Activated CD4-positive, alpha-beta memory T cell treated with anti-CD3 and anti-CD28 coated beads for 36 hours (primary cell): Measurements from ENCODE around the gene CAPN10. TPM values are rescaled to one million over a fixed set of nuclear protein-coding genes. Genes with fewer than 3 reads are reported as not detected.
"Not testable (repeated sequence)": the region's sequence is repeated elsewhere in the genome, so short reads cannot be mapped to it uniquely, and the experiment has no call there.

Source experiments
- CTCF ChIA-PET: fragments of 350-600 bp; sonication (Branson Sonifier 250); formaldehyde crosslinking; loops from one replicate; lab custom pipeline; 2021; ENCODE audit warnings: antibody characterized with exemption, inconsistent platforms; lab: Charles Lee
- POLR2A ChIA-PET: fragments of 350-600 bp; sonication (Branson Sonifier 250); formaldehyde crosslinking; loops from one replicate; lab custom pipeline; 2021; ENCODE audit warnings: antibody characterized with exemption; lab: Charles Lee
- DNase-seq: peaks from one replicate; pipeline ENCODE4 v3.0.0-alpha.2; 2020
- H3K27ac Mint-ChIP-seq: one replicate; pipeline ENCODE4 v1.8.0; 2021; ENCODE audit warnings: mixed read lengths
- H3K27me3 Mint-ChIP-seq: one replicate; pipeline ENCODE4 v1.8.0; 2021; ENCODE audit warnings: mixed read lengths
- H3K36me3 Mint-ChIP-seq: one replicate; pipeline ENCODE4 v1.8.0; 2021; ENCODE audit warnings: mixed read lengths
- H3K4me1 Mint-ChIP-seq: one replicate; pipeline ENCODE4 v1.8.0; 2021; ENCODE audit warnings: low read depth, mixed read lengths
- H3K4me3 Mint-ChIP-seq: one replicate; pipeline ENCODE4 v1.8.0; 2021; ENCODE audit warnings: mild to moderate bottlenecking, mixed read lengths
- H3K9me3 Mint-ChIP-seq: one replicate; pipeline ENCODE4 v1.8.0; 2021; ENCODE audit warnings: mixed read lengths
- intact Hi-C: fragments of 100-400 bp; cut with micrococcal nuclease; formaldehyde crosslinking; loops from one replicate; pipeline ENCODE4 v1.15.1; 2023
- total RNA-seq, 2 experiments: library from RNA; stranded (reverse); gene quantifications; one replicate each; pipeline ENCODE4 v1.2.3, GENCODE V29; 2021

CAPN10 gene, protein sequence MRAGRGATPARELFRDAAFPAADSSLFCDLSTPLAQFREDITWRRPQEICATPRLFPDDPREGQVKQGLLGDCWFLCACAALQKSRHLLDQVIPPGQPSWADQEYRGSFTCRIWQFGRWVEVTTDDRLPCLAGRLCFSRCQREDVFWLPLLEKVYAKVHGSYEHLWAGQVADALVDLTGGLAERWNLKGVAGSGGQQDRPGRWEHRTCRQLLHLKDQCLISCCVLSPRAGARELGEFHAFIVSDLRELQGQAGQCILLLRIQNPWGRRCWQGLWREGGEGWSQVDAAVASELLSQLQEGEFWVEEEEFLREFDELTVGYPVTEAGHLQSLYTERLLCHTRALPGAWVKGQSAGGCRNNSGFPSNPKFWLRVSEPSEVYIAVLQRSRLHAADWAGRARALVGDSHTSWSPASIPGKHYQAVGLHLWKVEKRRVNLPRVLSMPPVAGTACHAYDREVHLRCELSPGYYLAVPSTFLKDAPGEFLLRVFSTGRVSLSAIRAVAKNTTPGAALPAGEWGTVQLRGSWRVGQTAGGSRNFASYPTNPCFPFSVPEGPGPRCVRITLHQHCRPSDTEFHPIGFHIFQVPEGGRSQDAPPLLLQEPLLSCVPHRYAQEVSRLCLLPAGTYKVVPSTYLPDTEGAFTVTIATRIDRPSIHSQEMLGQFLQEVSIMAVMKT
- total RNA-seq = 10 to 100 TPM; 32.6 to 33.9 TPM

DNA sequence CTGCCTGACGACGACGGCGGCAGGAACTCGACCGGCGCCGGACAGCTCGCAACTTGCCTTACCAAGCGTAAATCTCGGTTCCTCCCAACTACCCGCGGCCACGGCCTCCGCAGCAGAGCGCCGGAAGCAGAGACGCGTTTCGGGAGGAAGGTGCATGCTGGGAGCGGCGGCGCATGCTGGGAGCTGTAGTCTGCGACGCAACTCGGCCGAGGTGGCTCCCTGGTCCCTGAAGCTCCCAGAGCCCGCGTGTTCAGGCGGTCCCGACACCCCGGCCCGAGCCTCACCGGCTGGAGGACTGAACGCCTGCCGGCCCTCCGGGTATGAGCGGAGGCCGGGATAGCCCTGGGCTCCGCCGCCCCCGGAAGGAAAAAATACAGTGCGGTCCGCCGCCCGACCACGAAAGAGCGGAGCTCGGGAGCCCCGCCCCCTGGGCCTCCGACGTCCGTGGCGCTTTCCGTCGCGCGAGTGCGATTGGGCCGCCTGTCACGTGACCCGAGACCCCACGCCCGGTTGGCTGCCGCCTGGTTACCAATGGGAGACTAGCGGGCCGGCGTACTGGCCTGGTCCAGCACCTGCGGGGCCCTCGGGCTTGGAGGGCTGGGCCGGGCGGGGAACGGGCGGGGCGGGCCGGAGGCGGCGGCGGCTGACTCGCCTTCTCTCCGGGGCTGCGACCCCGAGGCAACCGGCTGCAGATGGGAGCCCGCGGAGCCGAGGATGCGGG, at the start of gene CAPN10:
CAPN10 (plus strand) TSS at position 537 of the 721 bp plus-strand sequence; CDS start at position 715, 178 bp downstream.
- peaks cover 4% of the 10 kb centered on the region for H3K36me3 Mint-ChIP-seq
- no peaks in the 10 kb centered on the region for H3K27me3 Mint-ChIP-seq
- peak; percentile 98 for DNase-seq
- ChIA-PET CTCF (interaction anchor here (0.6 to 5.8 kb wide), 8 partner anchors 17 to 248 kb away, joined by 3 to 89 read pairs (median 10); partner anchors contain the start of gene RNPEPL1), POLR2A (interaction anchor here (1.2 to 4.1 kb wide), 9 partner anchors 9 to 118 kb away, joined by 3 to 57 read pairs (median 7); partner anchors contain the start of genes DUSP28, GPR35 and RNPEPL1)
- peaks cover 39% of the 10 kb centered on the region for H3K4me1 Mint-ChIP-seq
- H3K27ac Mint-ChIP-seq = peak within 1 kb of the TSS; percentile 86
- H3K4me3 Mint-ChIP-seq = peak within 1 kb of the TSS; percentile 98
- intact Hi-C loops = loop anchor here (1.0 to 5.0 kb wide), 4 partner anchors 21 to 72 kb away; partner anchors contain the start of gene GPR35
- H3K9me3 Mint-ChIP-seq = no peaks in the 10 kb centered on the region

DNA sequence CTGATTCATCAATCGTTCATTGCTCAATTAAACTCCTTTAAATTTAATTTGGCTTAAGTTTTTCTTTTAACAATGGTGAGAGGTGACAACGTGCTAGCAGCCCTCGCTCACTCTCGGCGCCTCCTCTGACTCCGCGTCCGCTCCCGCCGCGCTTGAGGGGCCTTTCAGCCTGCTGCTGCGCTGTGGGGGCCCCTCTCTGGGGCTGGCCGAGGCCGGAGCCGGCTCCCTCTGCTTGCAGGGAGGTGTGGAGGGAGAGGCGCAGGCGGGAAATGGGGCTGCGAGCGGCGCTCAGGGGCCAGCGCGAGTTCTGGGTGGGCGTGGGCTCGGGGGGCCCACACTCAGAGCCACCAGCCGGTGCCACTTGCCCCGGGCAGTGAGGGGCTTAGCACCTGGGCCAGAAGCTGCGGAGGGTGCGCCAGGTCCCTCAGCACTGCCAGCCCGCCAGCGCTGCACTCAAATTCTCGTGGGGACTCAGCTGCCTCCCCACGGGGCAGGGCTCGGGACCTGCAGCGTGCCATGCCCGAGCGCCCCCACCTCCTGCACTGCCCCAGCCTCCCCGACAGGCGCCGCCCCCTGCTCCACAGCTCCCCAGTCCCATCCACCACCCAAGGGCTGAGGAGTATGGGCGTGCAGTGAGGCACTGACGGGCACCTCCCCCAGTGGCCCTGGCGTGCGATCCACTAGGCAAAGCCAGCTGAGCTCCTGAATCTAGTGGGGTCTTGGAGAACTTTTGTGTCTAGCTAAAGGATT, 48.3 kb upstream of the CAPN10 start:
- H3K4me1 Mint-ChIP-seq = peaks cover 2% of the 10 kb centered on the region
- H3K9me3 Mint-ChIP-seq = peaks cover 3% of the 10 kb centered on the region
- CTCF ChIA-PET = no interaction called here
- no peak for DNase-seq
- intact Hi-C loops = no loop called here
- POLR2A ChIA-PET = no interaction called here
- peaks cover 53% of the 10 kb centered on the region for H3K36me3 Mint-ChIP-seq
- no peak overlapping the region for H3K27ac Mint-ChIP-seq
- no peak overlapping the region for H3K4me3 Mint-ChIP-seq
- no peaks in the 10 kb centered on the region for H3K27me3 Mint-ChIP-seq

DNA sequence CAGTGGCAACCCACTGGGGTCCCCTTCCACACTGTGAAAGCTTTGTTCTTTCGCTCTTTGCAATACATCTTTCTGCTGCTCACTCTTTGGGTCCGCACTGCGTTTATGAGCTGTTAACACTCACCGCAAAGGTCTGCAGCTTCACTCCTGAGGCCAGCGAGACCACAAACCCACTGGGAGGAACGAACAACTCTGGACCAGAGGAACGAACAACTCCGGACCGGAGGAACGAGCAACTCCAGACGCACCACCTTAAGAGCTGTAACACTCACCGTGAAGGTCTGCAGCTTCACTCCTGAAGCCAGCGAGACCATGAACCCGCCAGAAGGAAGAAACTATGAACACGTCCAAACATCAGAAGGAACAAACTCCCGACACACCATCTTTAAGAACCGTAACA, 47.4 kb upstream of the CAPN10 start:
- H3K27me3 Mint-ChIP-seq, intact Hi-C loops, H3K4me1 Mint-ChIP-seq, H3K4me3 Mint-ChIP-seq, DNase-seq, POLR2A ChIA-PET, H3K9me3 Mint-ChIP-seq, H3K27ac Mint-ChIP-seq: not testable (repeated sequence)
- peaks cover 48% of the 10 kb centered on the region for H3K36me3 Mint-ChIP-seq
- CTCF ChIA-PET = interaction anchor here (1.6 kb wide), 1 partner anchor 25 kb away, joined by 5 read pairs; no protein-coding TSS in a partner anchor

DNA sequence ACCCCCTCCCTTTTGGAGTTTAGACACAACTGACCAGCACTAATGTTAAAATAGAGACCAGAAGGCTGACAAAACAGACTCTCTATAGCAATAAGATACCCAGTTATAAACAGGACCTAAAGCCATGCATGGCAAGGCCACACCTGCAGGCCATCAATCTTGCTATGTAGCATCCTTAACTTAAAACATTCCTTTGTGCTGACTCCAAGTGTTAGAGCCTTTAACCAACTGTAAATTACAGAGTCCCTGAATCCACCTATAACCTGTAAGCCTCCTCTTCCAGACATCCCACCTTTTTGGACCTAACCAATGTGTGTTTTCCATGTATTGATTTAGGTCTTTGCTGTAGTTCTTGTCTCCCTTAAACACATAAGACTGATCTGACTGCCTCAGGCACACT, 46.6 kb upstream of the CAPN10 start:
- Mint-ChIP-seq H3K9me3 (no peaks in the 10 kb centered on the region), H3K4me3 (no peak overlapping the region), H3K36me3 (peaks cover 43% of the 10 kb centered on the region), H3K4me1 (peaks cover 4% of the 10 kb centered on the region), H3K27ac (no peak overlapping the region), H3K27me3 (no peaks in the 10 kb centered on the region)
- ChIA-PET POLR2A (no interaction called here), CTCF (interaction anchor here (1.6 kb wide), 1 partner anchor 26 kb away, joined by 5 read pairs; no protein-coding TSS in a partner anchor)
- DNase-seq = no peak
- intact Hi-C loops = no loop called here

DNA sequence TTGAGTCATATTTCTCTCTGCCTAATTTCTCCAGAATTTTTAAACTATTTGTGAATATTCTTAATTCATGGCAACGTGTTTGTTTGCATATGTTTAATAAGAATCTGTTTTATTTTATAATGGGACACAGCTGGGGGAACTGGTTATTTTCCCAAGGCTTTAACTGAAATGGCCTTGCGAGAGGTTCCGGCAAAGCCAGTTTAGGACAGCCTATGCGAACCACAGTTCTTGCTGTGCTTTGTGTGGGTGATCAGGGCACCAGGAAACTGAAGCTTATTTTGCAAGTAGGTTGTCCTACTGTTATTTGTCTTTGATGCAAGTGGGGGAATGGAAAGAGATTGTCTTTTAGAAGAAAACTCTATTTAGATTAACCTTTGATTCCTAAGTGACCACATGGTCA, 35.2 kb upstream of the CAPN10 start:
- Mint-ChIP-seq H3K4me1 (peaks cover under 1% of the 10 kb centered on the region), H3K9me3 (peaks cover 12% of the 10 kb centered on the region), H3K27me3 (no peaks in the 10 kb centered on the region), H3K36me3 (peaks cover 32% of the 10 kb centered on the region), H3K27ac (no peak overlapping the region), H3K4me3 (no peak overlapping the region)
- CTCF ChIA-PET = interaction anchor here (1.3 to 1.5 kb wide), 2 partner anchors 14 to 37 kb away, joined by 5 to 7 read pairs; no protein-coding TSS in a partner anchor
- DNase-seq = no peak
- POLR2A ChIA-PET = no interaction called here
- intact Hi-C loops = no loop called here

DNA sequence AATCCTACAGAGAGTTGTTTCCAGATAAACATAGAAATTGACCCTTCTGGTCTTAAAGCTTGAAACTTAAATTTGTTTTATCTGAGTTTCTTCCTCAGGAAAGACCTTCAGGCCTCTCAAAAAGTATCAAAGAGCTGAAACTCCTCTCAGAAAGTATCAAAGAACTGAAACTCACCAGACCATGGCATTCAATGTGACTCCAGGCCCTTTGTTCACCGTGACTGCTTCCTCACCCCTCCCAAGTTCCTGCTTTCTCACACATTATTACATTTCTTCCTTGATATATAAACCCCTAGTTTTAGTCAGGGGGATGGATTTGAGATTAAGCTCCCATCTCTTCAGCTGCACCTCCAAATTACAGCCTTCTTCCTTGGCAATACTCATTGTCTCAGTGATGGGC, 34.7 kb upstream of the CAPN10 start:
- ChIA-PET CTCF (interaction anchor here (1.3 to 1.5 kb wide), 2 partner anchors 13 to 38 kb away, joined by 5 to 7 read pairs; no protein-coding TSS in a partner anchor), POLR2A (no interaction called here)
- Mint-ChIP-seq H3K27ac (no peak overlapping the region), H3K27me3 (no peaks in the 10 kb centered on the region), H3K36me3 (peaks cover 32% of the 10 kb centered on the region), H3K4me3 (no peak overlapping the region), H3K4me1 (peaks cover 6% of the 10 kb centered on the region), H3K9me3 (peaks cover 12% of the 10 kb centered on the region)
- intact Hi-C loops = no loop called here
- DNase-seq = no peak

DNA sequence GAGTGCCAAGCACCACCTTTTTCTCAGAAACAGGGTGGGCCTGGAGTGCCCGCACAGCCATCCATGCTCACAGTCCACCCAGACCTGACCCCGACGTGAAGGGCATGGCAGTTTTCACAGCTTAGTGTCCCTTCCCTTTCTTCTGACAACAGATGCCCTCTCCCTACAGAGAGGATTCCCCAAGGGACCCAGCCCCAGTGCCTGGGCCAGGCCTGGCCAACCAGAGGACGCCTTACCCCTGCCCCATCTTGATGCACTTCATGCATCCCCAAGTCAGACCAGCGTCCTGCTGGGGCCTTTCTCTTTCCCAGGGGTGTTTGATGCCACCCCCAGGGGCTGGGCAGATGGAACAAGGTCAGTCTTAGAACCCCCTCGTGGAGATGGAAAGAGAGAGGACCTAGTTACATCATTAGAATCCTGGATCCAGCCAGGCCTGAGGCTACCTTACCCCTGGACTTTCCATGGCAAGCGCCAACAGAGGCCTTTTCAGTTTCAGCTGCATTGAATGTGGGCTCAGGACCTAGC, 32.5 kb upstream of the CAPN10 start:
- CTCF ChIA-PET = interaction anchor here (0.7 to 1.8 kb wide), 5 partner anchors 11 to 40 kb away, joined by 3 to 7 read pairs (median 3); partner anchors contain the start of gene CAPN10

DNA sequence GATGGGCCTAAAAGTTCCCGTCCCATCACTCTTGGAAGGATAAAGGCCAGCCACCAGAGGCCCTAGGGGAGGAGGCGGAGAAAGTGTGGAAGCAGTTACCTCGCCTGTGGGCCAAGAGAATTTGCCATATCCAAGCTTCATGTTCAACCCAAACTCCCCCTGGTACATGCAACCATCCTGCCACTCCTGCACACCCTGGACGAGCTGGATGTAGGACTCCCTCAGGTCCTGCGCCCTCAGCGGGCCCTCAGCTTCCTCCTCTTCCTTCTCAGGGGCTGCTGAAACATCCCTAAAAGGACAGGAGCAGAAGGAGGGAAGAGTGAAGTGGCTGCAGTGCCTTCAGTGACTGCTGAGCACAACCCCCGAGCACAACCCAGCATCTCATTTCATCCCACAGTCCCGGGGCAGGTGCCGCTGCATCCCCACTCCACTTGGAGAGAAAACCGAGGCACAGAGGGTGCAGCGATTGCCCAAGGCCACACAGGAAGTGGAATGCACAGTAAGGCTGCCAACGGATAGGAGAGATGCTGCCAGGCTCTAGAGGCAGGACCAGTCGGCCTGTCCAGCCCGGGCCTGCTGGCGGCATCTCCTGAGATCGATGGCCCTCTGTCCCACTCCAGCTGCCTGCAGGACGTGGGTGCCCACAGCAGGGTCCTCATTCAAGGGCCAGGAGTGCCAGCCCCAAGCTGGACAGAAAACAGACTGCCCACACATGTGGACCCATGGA, 31.6 kb upstream of the CAPN10 start:
- peaks cover 32% of the 10 kb centered on the region for H3K4me1 Mint-ChIP-seq
- H3K4me3 Mint-ChIP-seq = no peak overlapping the region
- H3K9me3 Mint-ChIP-seq = peaks cover 12% of the 10 kb centered on the region
- peaks cover 34% of the 10 kb centered on the region for H3K36me3 Mint-ChIP-seq
- ChIA-PET CTCF (interaction anchor here (1.2 to 3.5 kb wide), 4 partner anchors 10 to 41 kb away, joined by 3 to 8 read pairs (median 3); partner anchors contain the start of gene CAPN10), POLR2A (no interaction called here)
- no peaks in the 10 kb centered on the region for H3K27me3 Mint-ChIP-seq
- no peak for DNase-seq
- no peak overlapping the region for H3K27ac Mint-ChIP-seq
- intact Hi-C loops = no loop called here

More for the DNA sequence above, 32.5 kb upstream of the CAPN10 start:
- POLR2A ChIA-PET = no interaction called here
- Mint-ChIP-seq H3K9me3 (peaks cover 12% of the 10 kb centered on the region), H3K27me3 (no peaks in the 10 kb centered on the region), H3K4me1 (peaks cover 23% of the 10 kb centered on the region), H3K36me3 (peaks cover 33% of the 10 kb centered on the region), H3K27ac (no peak overlapping the region), H3K4me3 (no peak overlapping the region)
- DNase-seq = no peak
- intact Hi-C loops = no loop called here

DNA sequence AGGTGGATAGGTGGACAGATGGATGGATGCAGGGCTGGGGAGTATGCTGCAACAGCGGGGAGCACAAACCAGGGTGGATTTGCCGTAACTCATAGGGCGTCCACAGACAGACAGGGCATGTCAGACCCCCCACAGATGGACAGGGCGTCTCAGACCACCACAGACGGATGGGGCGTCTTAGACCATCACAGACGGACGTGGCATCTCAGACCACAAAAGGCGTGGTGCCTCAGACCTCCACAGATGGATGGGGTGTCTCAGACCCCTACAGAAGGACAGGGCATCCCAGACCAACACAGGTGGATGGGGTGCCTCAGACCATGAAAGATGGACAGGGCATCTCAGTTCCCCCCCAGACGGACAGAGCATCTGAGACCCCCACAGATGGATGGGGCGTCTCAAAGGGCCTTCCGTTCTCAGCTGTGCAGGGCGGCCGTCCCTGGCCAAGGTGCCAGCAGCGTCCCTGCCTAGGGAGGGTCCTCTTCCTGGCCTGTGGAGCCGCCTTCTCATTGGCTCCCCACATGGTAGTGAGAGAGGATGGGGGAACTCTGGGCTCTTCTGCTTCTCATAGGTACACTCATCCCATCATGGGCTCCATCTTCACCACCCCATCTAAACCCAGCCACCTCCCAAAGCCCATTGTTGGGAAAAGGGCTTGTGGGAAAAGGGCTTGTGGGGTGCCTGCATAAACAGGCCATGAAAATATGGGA, 30.8 kb upstream of the CAPN10 start:
- POLR2A ChIA-PET = interaction anchor here (2.5 kb wide), 1 partner anchor 24 kb away, joined by 7 read pairs; no protein-coding TSS in a partner anchor
- no peak overlapping the region for H3K27ac Mint-ChIP-seq
- no peak overlapping the region for H3K4me3 Mint-ChIP-seq
- CTCF ChIA-PET = interaction anchor here (1.5 to 3.5 kb wide), 3 partner anchors 11 to 42 kb away, joined by 3 to 10 read pairs (median 8); no protein-coding TSS in a partner anchor
- intact Hi-C loops = no loop called here
- H3K9me3 Mint-ChIP-seq = peaks cover 10% of the 10 kb centered on the region
- H3K36me3 Mint-ChIP-seq = peaks cover 31% of the 10 kb centered on the region
- peaks cover 33% of the 10 kb centered on the region for H3K4me1 Mint-ChIP-seq
- no peak for DNase-seq
- no peaks in the 10 kb centered on the region for H3K27me3 Mint-ChIP-seq
